GM12878 (cell line): ENCODE results near the gene RIC3.

Source experiments
- E2F8 ChIP-seq: fragments of 450-650 bp; IDR thresholded peaks from 2 replicates; pipeline ENCODE4 v1.6.1; 2018; ENCODE audit warnings: mild to moderate bottlenecking, low read depth, moderate library complexity; ENCODE audit not compliant: partially characterized antibody
- MEF2A ChIP-seq: IDR thresholded peaks from 2 replicates; pipeline ENCODE4 v1.6.1; 2011; ENCODE audit warnings: low read depth, mild to moderate bottlenecking, low read length, moderate library complexity; ENCODE audit not compliant: insufficient read depth
- POLR2AphosphoS5 ChIP-seq: IDR thresholded peaks from 2 replicates; pipeline ENCODE4 v1.6.1; 2011; ENCODE audit warnings: mild to moderate bottlenecking, low read length, inconsistent platforms

GRCh38 chr11:8098361-8098760 is 70.5 kb downstream of the RIC3 start:
- TF ChIP-seq POLR2AphosphoS5 (no peak), MEF2A (no peak), E2F8 (no peak)
